Esophagus squamous epithelium (tissue), 5 donors: ENCODE data around the gene SAT2. TPM values are rescaled to one million over a fixed set of nuclear protein-coding genes. Genes with fewer than 3 reads are reported as not detected.
A peak's percentile ranks its signal among the peaks of the same experiment; 100 is the strongest.

Experiments used
- DNase-seq: peaks from one replicate; lab custom pipeline; 2025; lab: John Stamatoyannopoulos, UW
- H3K27ac ChIP-seq, 4 donors: fragments of 200-600 bp; sonication (generic); one replicate each; pipeline ENCODE4 v1.5.1; 2016 to 2019; ENCODE audit warnings: mild to moderate bottlenecking in 1 of 4
- H3K27me3 ChIP-seq, 4 donors: fragments of 200-600 bp; sonication (generic); 1 replicate in 3 of 4; 2 replicates in 1 of 4; pipeline versions ENCODE4 v1.5.1 to v1.6.0; 2017 to 2021; ENCODE audit warnings: antibody characterized with exemption in 1 of 4
- H3K36me3 ChIP-seq, 3 donors: fragments of 200-600 bp; sonication (generic); one replicate each; pipeline ENCODE4 v1.5.1; 2016 to 2019
- H3K4me1 ChIP-seq, 3 donors: fragments of 200-600 bp; sonication (generic); one replicate each; pipeline ENCODE4 v1.5.1; 2017 to 2019
- H3K4me3 ChIP-seq, 4 donors: fragments of 200-600 bp; sonication (generic); 1 replicate in 3 of 4; 2 replicates in 1 of 4; pipeline ENCODE4 v1.5.1; 2016 to 2019; ENCODE audit warnings: mild to moderate bottlenecking in 2 of 4, moderate library complexity in 1 of 4
- H3K9me3 ChIP-seq, 3 donors: fragments of 200-600 bp; sonication (generic); one replicate each; pipeline ENCODE4 v1.5.1; 2016 to 2019
- POLR2A ChIP-seq, 4 donors: fragments of 450-650 bp; IDR thresholded peaks; one replicate each; pipeline ENCODE4 v1.6.1; 2017; ENCODE audit warnings: antibody characterized with exemption in 4 of 4, mild to moderate bottlenecking in 4 of 4, moderate library complexity in 3 of 4
- WGBS, 2 donors: methylation state at CpG; one replicate each; pipeline ENCODE4 v1.1.5; 2018; 5-methylcytosine and 5-hydroxymethylcytosine counted together
- intact Hi-C: fragments of 100-400 bp; cut with DNase I; formaldehyde crosslinking; loops from one replicate; pipeline ENCODE4 v1.15.0; 2022
- total RNA-seq, 4 donors: library from RNA; depleted of rRNA; stranded (reverse); fragments of >200 nt; gene quantifications; one replicate each; pipeline ENCODE4 v1.1.0, GENCODE V29; 2016
- TF ChIP-seq, protein P1 (sequence below), 6 experiments: fragments of 450-650 bp in 4 of 6; fragments of 200-600 bp in 2 of 6; sonication (generic) in 2 of 6; IDR thresholded peaks; one replicate each; pipeline ENCODE4 v1.5.1; 2016 to 2019; ENCODE audit warnings: antibody characterized with exemption in 6 of 6, mild to moderate bottlenecking in 4 of 6, moderate library complexity in 4 of 6
- donor health status: DM: yes; HTN: yes; CAD: no.

The SAT2 gene
- total RNA-seq, 4 donors from 2014 or later, result 20.5 to 55.9 (median 31.3) TPM

DNA sequence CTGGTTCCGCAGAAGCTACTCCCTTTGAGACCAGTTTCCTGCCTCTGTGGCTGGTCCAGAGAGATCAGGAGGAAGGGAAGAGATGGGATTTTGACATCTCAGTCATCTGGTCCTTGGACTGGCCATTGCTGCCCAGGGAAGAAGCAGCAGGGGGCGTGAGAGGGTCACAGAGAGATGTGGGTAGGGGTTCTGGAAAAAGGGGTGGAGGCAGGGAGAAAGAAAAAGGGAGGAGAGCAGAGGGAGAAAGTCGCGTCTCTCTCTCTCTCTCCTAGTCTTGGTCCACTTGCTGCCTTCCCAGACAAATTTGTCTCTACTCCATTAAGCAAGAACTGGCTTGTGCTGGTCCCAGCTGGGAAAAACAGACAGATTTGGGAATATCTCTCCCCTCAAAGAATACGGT lies 6.8 kb upstream of the SAT2 start:
- DNase-seq, result no peak
- Histone ChIP-seq H3K27ac (no peak overlapping the region), H3K4me1 (no peaks in the 10 kb centered on the region), H3K4me3 (no peak overlapping the region), H3K27me3 (no peaks in the 10 kb centered on the region), H3K36me3 (no peaks in the 10 kb centered on the region), H3K9me3 (no peaks in the 10 kb centered on the region)
- 13 to 48% methylated on average over 3 to 5 of the region's 5 CpGs for WGBS, 2 donors
- intact Hi-C loops, result no loop called here
- TF ChIP-seq, protein P1, sequence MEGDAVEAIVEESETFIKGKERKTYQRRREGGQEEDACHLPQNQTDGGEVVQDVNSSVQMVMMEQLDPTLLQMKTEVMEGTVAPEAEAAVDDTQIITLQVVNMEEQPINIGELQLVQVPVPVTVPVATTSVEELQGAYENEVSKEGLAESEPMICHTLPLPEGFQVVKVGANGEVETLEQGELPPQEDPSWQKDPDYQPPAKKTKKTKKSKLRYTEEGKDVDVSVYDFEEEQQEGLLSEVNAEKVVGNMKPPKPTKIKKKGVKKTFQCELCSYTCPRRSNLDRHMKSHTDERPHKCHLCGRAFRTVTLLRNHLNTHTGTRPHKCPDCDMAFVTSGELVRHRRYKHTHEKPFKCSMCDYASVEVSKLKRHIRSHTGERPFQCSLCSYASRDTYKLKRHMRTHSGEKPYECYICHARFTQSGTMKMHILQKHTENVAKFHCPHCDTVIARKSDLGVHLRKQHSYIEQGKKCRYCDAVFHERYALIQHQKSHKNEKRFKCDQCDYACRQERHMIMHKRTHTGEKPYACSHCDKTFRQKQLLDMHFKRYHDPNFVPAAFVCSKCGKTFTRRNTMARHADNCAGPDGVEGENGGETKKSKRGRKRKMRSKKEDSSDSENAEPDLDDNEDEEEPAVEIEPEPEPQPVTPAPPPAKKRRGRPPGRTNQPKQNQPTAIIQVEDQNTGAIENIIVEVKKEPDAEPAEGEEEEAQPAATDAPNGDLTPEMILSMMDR (IDR thresholded peaks at IDR 0.05), result peak in 4 of 6 experiments; percentile 8 to 41 (median 15)
- TF ChIP-seq POLR2A (IDR thresholded peaks at IDR 0.05), result no peak

DNA sequence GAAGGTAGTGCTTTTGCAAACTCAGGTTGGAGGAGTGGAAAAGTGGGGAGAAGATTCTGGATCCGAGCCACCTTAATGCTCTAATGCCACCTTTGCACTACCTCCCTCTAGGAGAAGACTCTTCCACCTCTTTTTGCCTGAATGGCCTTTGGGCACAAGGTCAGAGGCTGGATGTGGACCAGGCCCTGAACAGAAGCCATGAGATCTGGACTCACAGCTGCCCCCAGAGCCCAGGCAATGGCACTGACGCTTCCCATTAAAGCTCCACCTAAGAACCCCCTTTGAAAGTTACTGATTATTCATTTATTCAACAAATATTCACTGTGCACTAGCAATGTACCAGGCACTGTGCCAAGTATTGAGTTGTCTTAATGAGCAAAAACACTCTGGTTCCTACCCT lies 5.5 kb upstream of the SAT2 start:
- Histone ChIP-seq H3K4me1 (peaks cover 0 to 3% (median 2%) of the 10 kb centered on the region in 3 donors), H3K36me3 (no peaks in the 10 kb centered on the region), H3K4me3 (no peak overlapping the region), H3K27ac (no peak overlapping the region), H3K27me3 (no peaks in the 10 kb centered on the region), H3K9me3 (no peaks in the 10 kb centered on the region)
- no peak for DNase-seq
- WGBS, 2 donors, result 86 to 100% methylated on average over 2 of the region's 2 CpGs
- intact Hi-C loops, result no loop called here
- no peak for TF ChIP-seq POLR2A (IDR thresholded peaks at IDR 0.05)
- TF ChIP-seq, protein P1 (IDR thresholded peaks at IDR 0.05), result no peak

GRCh38 chr17:7632492-7632894 lies 4.9 kb upstream of the SAT2 start:
- WGBS, 2 donors, result 28 to 37% methylated on average over 6 of the region's 6 CpGs
- no peak for DNase-seq
- Histone ChIP-seq H3K27ac (no peak overlapping the region), H3K4me3 (no peak overlapping the region), H3K27me3 (no peaks in the 10 kb centered on the region), H3K4me1 (peaks cover 0 to 8% (median 3%) of the 10 kb centered on the region in 3 donors), H3K36me3 (no peaks in the 10 kb centered on the region), H3K9me3 (no peaks in the 10 kb centered on the region)
- TF ChIP-seq, protein P1 (IDR thresholded peaks at IDR 0.05), result peak; percentile 30 to 62 (median 52)
- TF ChIP-seq POLR2A (IDR thresholded peaks at IDR 0.05), result no peak
- intact Hi-C loops, result no loop called here

- Histone ChIP-seq H3K36me3 (no peaks in the 10 kb centered on the region), H3K9me3 (no peaks in the 10 kb centered on the region), H3K4me1 (peaks cover 5 to 13% (median 6%) of the 10 kb centered on the region in 3 donors), H3K27me3 (no peaks in the 10 kb centered on the region), H3K27ac (no peak overlapping the region), H3K4me3 (no peak overlapping the region)
- no peak for DNase-seq
- WGBS, 2 donors, result 78 to 82% methylated on average over 7 to 9 of the region's 11 CpGs
- TF ChIP-seq, protein P1 (IDR thresholded peaks at IDR 0.05), result no peak
- no peak for TF ChIP-seq POLR2A (IDR thresholded peaks at IDR 0.05)
- intact Hi-C loops, result no loop called here
Observed at GRCh38 chr17:7631398-7632380, 4.1 kb upstream of the SAT2 start.

GRCh38 chr17:7629939-7630571 lies 2.4 kb upstream of the SAT2 start, which contains the start of gene SHBG:
SHBG (plus strand) TSS chr17:7630135; CDS start chr17:7630173, 38 bp downstream.
- WGBS, 2 donors, result 72 to 75% methylated on average over 9 to 12 of the region's 13 CpGs
- TF ChIP-seq, protein P1 (IDR thresholded peaks at IDR 0.05), result no peak
- TF ChIP-seq POLR2A (IDR thresholded peaks at IDR 0.05), result no peak
- intact Hi-C loops, result no loop called here
- H3K9me3 ChIP-seq, result no peaks in the 10 kb centered on the region
- H3K27ac ChIP-seq, result no peak within 1 kb of the TSS
- H3K27me3 ChIP-seq, result no peaks in the 10 kb centered on the region
- H3K4me3 ChIP-seq, result no peak within 1 kb of the TSS
- H3K36me3 ChIP-seq, result peaks cover 0 to 14% (median 0%) of the 10 kb centered on the region in 3 donors
- DNase-seq, result no peak
- H3K4me1 ChIP-seq, result peaks cover 8 to 19% (median 9%) of the 10 kb centered on the region in 3 donors
